HCT116 (cell line): Measurements from ENCODE around the gene KRT6C.

Experiments used
- POLR2A ChIP-seq: IDR thresholded peaks from 2 replicates; pipeline ENCODE4 v1.7.0; 2011; ENCODE audit warnings: borderline replicate concordance; ENCODE audit not compliant: insufficient read depth, insufficient read length; ENCODE audit errors: extremely low read depth
- YY1 ChIP-seq: IDR thresholded peaks from 2 replicates; pipeline ENCODE4 v1.6.1; 2011; ENCODE audit warnings: low read length, low read depth, moderate library complexity, mild to moderate bottlenecking; ENCODE audit not compliant: insufficient replicate concordance; ENCODE audit errors: extremely low read depth

GRCh38 chr12:52464897-52465296 is 8.7 kb downstream of the KRT6C start:
- TF ChIP-seq YY1, result no peak
- no peak for TF ChIP-seq POLR2A
